T-helper 1 cell treated with Interleukin-12 subunit alpha and Interleukin-12 subunit beta and Interleukin-4 antibody, amounts not matched to agents 30 μg/mL and 1 μg/mL, for 36 hours (primary cell): ENCODE data around the gene PIKFYVE.
"Not testable (repeated sequence)": the region's sequence is repeated elsewhere in the genome, so short reads cannot be mapped to it uniquely, and the experiment has no call there.

ENCODE experiments used
- H3K27ac Mint-ChIP-seq: one replicate; pipeline ENCODE4 v1.8.0; 2021; ENCODE audit warnings: mild to moderate bottlenecking, mixed read lengths
- H3K27me3 Mint-ChIP-seq: one replicate; pipeline ENCODE4 v1.8.0; 2021; ENCODE audit warnings: low read depth, mixed read lengths
- H3K36me3 Mint-ChIP-seq: one replicate; pipeline ENCODE4 v1.8.0; 2021; ENCODE audit warnings: low read depth, mixed read lengths
- H3K4me1 Mint-ChIP-seq: one replicate; pipeline ENCODE4 v1.8.0; 2021; ENCODE audit warnings: low read depth, mixed read lengths
- H3K4me3 Mint-ChIP-seq: one replicate; pipeline ENCODE4 v1.8.0; 2021; ENCODE audit warnings: mild to moderate bottlenecking, moderate library complexity, mixed read lengths
- H3K9me3 Mint-ChIP-seq: one replicate; pipeline ENCODE4 v1.8.0; 2021; ENCODE audit warnings: mixed read lengths

The PIKFYVE gene, protein sequence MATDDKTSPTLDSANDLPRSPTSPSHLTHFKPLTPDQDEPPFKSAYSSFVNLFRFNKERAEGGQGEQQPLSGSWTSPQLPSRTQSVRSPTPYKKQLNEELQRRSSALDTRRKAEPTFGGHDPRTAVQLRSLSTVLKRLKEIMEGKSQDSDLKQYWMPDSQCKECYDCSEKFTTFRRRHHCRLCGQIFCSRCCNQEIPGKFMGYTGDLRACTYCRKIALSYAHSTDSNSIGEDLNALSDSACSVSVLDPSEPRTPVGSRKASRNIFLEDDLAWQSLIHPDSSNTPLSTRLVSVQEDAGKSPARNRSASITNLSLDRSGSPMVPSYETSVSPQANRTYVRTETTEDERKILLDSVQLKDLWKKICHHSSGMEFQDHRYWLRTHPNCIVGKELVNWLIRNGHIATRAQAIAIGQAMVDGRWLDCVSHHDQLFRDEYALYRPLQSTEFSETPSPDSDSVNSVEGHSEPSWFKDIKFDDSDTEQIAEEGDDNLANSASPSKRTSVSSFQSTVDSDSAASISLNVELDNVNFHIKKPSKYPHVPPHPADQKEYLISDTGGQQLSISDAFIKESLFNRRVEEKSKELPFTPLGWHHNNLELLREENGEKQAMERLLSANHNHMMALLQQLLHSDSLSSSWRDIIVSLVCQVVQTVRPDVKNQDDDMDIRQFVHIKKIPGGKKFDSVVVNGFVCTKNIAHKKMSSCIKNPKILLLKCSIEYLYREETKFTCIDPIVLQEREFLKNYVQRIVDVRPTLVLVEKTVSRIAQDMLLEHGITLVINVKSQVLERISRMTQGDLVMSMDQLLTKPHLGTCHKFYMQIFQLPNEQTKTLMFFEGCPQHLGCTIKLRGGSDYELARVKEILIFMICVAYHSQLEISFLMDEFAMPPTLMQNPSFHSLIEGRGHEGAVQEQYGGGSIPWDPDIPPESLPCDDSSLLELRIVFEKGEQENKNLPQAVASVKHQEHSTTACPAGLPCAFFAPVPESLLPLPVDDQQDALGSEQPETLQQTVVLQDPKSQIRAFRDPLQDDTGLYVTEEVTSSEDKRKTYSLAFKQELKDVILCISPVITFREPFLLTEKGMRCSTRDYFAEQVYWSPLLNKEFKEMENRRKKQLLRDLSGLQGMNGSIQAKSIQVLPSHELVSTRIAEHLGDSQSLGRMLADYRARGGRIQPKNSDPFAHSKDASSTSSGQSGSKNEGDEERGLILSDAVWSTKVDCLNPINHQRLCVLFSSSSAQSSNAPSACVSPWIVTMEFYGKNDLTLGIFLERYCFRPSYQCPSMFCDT (N-terminal part only)

DNA sequence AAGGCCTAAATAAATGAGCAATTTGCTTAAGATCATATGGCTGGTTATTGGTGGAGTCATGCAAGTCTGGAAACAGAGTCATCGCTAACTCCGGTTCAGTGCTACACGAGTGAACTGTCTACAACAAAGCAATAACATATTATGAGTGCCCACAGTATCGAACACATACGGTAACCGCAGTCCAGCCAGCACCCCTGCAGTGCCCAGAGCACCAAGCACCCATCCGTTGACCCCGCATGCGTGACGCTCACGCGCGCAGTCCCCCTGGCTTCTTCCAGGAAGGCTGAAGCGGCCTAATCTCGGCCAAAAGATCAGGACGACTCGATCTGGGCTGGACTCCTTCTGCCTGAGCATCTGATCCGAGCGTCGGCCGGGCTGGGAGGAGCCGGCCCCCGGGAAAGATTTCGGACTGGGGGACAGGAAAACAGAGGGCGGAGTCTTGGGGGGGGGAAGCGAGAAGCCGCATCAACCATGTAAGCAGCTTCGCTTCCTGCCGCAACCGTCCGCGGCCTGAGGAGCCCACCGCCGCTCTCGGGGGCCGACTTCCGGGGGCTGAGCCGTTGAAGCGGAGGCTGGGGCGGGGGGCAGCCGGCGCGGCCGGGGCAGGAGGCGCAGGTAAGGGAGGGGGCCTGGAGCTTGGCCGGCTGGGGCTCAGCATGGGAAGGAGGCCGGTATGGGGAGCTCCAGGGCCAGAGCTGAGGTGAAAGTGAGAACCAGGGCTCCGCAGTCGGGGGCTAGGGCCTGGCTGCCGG is at the start of gene PIKFYVE:
PIKFYVE (plus strand) TSS at position 455 of the 752 bp plus-strand sequence. CDS start 5,265 bp downstream, outside the sequence.
- H3K27ac Mint-ChIP-seq = peak within 1 kb of the TSS; percentile 97
- no peaks in the 10 kb centered on the region for H3K9me3 Mint-ChIP-seq
- peaks cover 8% of the 10 kb centered on the region for H3K36me3 Mint-ChIP-seq
- no peaks in the 10 kb centered on the region for H3K27me3 Mint-ChIP-seq
- H3K4me1 Mint-ChIP-seq = peaks cover 31% of the 10 kb centered on the region
- peak within 1 kb of the TSS; percentile 95 for H3K4me3 Mint-ChIP-seq

DNA sequence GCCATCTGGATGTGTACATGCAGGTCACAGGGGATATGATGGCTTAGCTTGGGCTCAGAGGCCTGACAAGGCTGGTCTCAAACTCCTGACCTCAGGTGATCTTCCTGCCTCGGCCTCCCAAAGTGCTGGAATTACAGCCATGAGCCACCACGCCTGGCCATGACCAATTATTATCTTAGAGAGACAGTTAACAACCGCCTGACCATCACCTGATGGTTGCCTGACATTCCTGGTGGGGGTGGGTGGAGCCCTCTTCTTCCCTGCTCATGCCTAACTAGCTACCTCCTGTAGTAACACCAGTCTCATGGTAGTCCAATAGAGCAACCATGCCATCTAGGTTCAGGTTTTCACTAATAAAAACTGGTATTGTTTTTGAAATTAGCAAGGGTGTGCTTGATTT is 44.2 kb upstream of the PIKFYVE start:
- H3K4me3 Mint-ChIP-seq, H3K27ac Mint-ChIP-seq, H3K36me3 Mint-ChIP-seq, H3K27me3 Mint-ChIP-seq, H3K9me3 Mint-ChIP-seq, H3K4me1 Mint-ChIP-seq: not testable (repeated sequence)

DNA sequence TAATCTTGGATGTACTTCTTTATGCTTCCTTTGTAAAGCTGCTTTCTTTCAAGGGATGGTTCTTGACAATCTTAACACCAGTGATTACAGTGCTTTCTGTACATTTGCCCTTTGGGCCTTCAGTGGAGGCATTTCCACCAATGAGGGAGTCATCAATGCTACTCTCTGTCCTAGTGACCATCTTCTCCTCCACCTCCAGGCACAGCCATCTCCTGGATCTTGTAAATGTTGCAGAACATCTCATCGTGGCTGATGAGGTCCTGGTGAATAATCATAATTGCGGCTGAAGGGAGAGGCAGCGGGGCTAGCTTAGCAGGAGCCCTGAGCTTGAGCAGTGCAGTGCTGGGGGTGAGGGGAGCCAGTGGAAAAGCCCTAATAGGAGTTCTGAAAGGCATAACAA is 43.7 kb upstream of the PIKFYVE start:
- no peaks in the 10 kb centered on the region for H3K9me3 Mint-ChIP-seq
- H3K4me3 Mint-ChIP-seq = no peak overlapping the region
- H3K4me1 Mint-ChIP-seq = no peaks in the 10 kb centered on the region
- H3K36me3 Mint-ChIP-seq = no peaks in the 10 kb centered on the region
- H3K27ac Mint-ChIP-seq = no peak overlapping the region
- H3K27me3 Mint-ChIP-seq = no peaks in the 10 kb centered on the region

DNA sequence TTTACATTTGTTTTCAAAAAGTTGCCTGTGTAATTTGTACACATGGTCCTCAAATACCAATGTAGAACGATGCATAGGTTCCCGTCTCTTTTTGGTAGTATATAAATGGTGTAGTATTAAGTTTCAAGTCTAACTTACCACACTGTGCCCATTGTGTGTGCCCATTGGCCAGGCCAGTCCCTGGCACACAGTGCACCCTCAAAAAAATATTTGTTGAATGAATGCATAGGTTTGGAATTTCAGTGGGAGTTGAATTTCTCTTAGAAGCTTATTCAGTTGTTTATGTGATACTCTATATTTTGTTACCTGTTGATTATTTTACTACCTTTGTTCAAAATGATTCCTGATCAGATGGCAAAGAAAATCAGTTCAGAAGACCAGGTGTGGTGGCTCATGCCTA is 41.3 kb upstream of the PIKFYVE start:
- Mint-ChIP-seq H3K9me3 (no peaks in the 10 kb centered on the region), H3K27me3 (no peaks in the 10 kb centered on the region), H3K4me1 (no peaks in the 10 kb centered on the region), H3K4me3 (no peak overlapping the region), H3K36me3 (no peaks in the 10 kb centered on the region), H3K27ac (no peak overlapping the region)

DNA sequence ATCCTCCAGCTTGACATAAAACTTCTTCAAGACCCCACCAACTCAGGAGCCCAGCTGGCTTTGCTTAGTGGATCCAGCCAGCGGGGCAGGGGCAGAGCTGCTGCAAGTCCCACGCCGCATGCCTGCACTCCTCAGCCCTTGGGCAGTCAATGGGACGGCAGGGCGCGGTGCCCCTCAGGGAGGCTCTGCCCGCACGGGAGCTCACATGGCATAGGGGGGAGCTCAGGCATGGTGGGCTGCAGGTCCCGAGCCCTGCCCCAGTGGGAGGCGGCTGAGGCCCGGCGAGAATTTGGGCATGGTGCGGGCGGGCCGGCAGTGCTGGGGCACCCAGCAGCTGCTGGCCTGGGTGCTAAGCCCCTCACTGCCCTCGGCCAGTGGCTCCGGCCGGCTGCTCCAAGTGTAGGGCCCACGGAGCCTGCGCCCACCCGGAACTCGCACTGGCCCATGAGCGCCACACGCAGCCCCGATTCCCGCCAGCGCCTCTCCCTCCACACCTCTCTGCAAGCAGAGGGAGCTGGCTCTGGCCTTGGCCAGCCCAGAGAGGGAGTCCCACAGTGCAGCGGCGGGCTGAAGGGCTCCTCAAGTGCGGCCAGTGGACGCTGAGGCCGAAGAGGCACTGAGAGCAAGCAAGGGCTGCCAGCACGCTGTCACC is 38.3 kb upstream of the PIKFYVE start:
- Mint-ChIP-seq H3K36me3 (no peaks in the 10 kb centered on the region), H3K27ac (no peak overlapping the region), H3K27me3 (no peaks in the 10 kb centered on the region), H3K4me1 (no peaks in the 10 kb centered on the region), H3K4me3 (no peak overlapping the region), H3K9me3 (peaks cover 7% of the 10 kb centered on the region)

DNA sequence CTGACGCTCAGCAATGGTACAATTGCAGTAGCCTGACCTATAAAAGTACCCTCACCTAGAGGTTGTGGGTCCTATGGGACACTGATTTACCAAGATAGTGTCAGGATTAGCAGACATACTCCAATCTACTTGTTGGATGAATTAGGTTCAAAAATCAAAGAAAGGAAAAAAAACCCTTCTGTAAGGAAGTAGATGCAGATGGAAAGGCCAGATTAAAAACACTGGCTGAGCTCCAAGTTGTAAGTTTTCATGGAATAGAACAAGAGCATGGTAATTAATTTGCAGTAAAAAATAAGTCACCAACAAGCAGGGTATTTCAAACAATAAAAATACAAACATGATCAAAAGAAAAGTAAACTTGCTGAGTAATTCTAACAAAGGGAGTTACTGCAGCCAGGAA is 37.6 kb upstream of the PIKFYVE start:
- H3K4me3 Mint-ChIP-seq = no peak overlapping the region
- peaks cover 7% of the 10 kb centered on the region for H3K9me3 Mint-ChIP-seq
- no peaks in the 10 kb centered on the region for H3K4me1 Mint-ChIP-seq
- H3K27ac Mint-ChIP-seq = no peak overlapping the region
- no peaks in the 10 kb centered on the region for H3K27me3 Mint-ChIP-seq
- H3K36me3 Mint-ChIP-seq = no peaks in the 10 kb centered on the region

DNA sequence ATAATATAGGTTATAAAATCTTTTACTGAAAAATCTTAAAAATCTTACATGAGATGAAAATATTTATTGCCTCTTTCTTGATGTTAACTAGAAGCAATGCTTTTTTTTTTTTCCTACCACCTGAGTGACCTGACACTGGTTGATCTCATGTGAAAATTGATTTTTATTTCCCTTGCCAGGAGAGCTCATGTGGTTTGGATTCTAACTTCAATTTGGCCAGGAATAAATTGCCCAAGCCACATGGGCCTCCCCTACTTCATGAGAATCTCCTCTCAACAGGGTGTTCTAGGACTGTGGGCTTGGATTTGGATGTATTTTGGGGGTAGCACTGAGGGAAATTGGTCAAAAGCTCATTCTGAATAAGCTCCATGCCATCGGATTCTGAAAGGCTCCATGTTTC is 31.3 kb upstream of the PIKFYVE start:
- Mint-ChIP-seq H3K4me3 (no peak overlapping the region), H3K27ac (no peak overlapping the region), H3K9me3 (peaks cover 15% of the 10 kb centered on the region), H3K36me3 (peaks cover 27% of the 10 kb centered on the region), H3K4me1 (no peaks in the 10 kb centered on the region), H3K27me3 (no peaks in the 10 kb centered on the region)

DNA sequence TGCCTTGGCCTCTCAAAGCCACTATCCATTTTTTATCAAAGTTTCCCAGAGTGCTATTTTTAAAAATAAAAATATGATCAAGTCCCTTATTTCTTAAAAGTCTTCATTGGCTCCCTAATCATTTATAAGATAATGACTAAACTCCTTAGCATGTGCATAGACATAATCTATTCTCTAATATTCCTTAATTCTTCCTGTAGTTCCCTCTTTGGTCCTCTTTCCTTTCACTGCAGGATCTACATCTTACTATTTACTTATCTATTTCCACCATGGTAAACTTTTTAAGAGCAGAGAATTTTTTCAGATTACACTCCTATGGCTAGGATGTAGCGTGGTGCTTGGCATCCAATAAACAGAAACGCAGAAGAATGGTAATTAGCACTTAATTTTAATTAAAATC is 30.2 kb upstream of the PIKFYVE start:
- no peak overlapping the region for H3K27ac Mint-ChIP-seq
- no peak overlapping the region for H3K4me3 Mint-ChIP-seq
- H3K9me3 Mint-ChIP-seq = peaks cover 15% of the 10 kb centered on the region
- H3K4me1 Mint-ChIP-seq = peaks cover 2% of the 10 kb centered on the region
- no peaks in the 10 kb centered on the region for H3K27me3 Mint-ChIP-seq
- H3K36me3 Mint-ChIP-seq = peaks cover 31% of the 10 kb centered on the region

DNA sequence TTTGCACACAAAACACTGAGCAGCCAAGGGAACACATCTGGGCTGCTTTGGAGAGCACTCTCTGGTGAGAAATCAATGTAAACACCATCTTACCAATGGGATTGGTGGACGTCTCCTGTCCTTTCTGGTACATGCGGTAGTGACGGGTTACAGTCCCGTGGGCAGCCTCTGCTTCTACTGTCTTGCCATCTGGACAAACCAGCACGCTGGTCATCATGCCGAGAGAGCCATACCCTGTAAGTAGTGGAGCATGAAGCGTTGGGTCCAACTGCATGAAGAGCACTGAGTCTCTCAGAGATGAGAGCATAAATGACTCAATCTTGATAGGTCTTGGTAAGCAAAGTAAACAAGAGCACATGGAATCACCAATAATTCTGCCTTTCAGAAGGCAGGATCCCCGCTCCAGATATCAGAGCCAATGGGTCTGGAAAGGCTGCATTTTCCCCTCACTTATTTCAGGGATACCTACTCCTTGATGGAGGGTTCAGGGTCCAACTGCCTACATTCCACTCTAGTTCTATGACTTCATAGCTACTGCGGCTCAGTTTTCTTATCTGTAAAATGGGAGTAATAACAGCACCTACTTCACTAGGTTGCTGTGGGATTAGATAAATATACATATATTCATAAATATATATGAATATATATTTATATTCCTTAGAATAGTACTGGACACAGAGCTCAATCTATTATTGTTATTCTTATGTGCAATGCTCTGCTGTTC is 26.1 kb upstream of the PIKFYVE start:
- H3K27ac Mint-ChIP-seq = no peak overlapping the region
- H3K4me1 Mint-ChIP-seq = peaks cover 2% of the 10 kb centered on the region
- H3K27me3 Mint-ChIP-seq = no peaks in the 10 kb centered on the region
- H3K36me3 Mint-ChIP-seq = peaks cover 44% of the 10 kb centered on the region
- no peak overlapping the region for H3K4me3 Mint-ChIP-seq
- peaks cover 9% of the 10 kb centered on the region for H3K9me3 Mint-ChIP-seq

DNA sequence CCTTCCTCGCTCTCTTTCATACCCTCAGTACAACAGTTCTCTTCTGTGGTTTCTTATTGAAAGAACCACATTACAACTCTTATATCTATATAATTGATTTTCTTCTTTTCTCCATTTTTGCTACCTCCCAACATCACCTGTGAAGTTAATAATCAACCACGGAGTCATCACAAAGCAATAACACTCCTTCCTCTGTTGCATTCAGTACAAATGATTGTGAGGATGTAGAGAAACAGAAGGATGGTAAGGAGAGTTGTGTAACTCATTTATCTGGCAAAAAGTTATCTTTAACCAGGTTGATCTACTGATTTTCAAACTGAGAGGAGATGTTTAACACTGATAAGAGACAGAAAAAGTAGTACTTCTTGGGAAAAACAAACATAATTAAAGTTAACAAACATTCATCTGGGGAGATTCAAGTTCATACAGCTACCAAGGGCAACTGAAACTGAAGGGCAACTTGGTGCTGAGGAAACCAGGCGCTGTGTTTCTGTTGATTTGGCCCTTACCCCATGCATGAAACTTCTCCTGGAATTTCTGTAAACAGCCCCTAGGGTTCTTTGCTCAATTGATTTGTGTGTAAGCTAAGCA is 25.3 kb upstream of the PIKFYVE start:
- Mint-ChIP-seq H3K4me1 (peaks cover 2% of the 10 kb centered on the region), H3K27ac (no peak overlapping the region), H3K27me3 (no peaks in the 10 kb centered on the region), H3K4me3 (no peak overlapping the region), H3K36me3 (peaks cover 44% of the 10 kb centered on the region), H3K9me3 (peaks cover 3% of the 10 kb centered on the region)

DNA sequence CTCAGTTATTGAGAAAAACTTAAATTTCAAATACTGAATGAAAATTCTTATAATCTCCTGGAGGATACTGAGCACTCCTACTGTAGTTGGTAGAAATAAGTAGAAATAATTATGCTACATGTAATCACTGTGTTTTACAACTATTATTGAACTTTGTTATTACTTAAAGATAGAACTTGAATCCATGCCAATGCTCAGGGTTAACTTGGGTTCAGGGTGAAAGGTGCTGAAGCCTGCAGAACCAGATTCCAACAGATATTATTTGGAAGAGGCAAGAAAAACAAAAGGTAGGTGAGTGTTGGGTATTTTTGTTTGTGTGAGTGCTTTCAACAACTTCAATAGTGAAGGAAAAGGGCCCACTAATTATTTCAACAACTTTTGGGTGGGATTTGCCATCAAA is 21.6 kb upstream of the PIKFYVE start:
- H3K4me1 Mint-ChIP-seq = peaks cover 2% of the 10 kb centered on the region
- no peaks in the 10 kb centered on the region for H3K27me3 Mint-ChIP-seq
- H3K9me3 Mint-ChIP-seq = no peaks in the 10 kb centered on the region
- H3K27ac Mint-ChIP-seq = no peak overlapping the region
- H3K4me3 Mint-ChIP-seq = no peak overlapping the region
- peaks cover 45% of the 10 kb centered on the region for H3K36me3 Mint-ChIP-seq

DNA sequence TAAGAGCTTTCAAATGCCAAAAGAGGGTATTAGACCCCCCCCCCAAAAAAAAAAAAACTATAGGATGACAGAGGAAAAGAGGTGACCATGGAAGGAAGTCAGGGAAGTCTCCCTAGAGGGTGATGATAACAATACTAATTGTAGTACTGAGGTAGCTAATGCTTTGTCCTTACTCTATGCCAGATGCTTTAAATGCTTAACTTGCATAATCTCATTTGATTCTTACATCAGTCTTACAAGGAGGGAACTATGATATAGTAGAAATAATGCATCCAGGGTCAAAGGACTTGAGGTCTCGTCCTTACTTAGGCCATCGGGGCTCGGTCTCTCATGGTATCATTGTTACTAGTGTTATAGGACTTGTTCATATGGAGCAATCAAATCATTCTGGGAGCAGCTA is 20.3 kb upstream of the PIKFYVE start:
- Mint-ChIP-seq H3K4me3 (no peak overlapping the region), H3K27me3 (no peaks in the 10 kb centered on the region), H3K27ac (no peak overlapping the region), H3K9me3 (no peaks in the 10 kb centered on the region), H3K4me1 (peaks cover under 1% of the 10 kb centered on the region), H3K36me3 (peaks cover 47% of the 10 kb centered on the region)

DNA sequence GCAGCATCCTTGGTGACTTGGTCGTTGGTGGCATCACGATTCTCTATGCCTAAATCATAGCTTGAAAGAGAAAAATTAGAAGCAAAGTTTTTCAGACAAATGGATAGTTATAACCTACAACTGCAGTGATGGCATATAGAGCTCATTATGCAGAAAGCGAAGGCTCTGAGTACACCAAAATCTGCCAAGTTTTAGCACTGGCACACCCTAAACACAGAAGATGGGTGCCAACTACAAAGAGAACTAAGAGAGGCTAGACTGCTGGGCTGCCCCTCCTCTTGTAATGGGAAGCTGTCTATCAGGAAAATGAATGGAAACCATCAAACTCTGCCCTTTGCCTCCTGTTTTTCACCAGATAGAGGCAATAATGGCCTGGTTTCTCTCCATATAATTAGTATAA is 17.5 kb upstream of the PIKFYVE start:
- no peak overlapping the region for H3K27ac Mint-ChIP-seq
- no peaks in the 10 kb centered on the region for H3K27me3 Mint-ChIP-seq
- H3K4me1 Mint-ChIP-seq = peaks cover 7% of the 10 kb centered on the region
- no peak overlapping the region for H3K4me3 Mint-ChIP-seq
- no peaks in the 10 kb centered on the region for H3K9me3 Mint-ChIP-seq
- peaks cover 50% of the 10 kb centered on the region for H3K36me3 Mint-ChIP-seq
